OCI-M2 (cell line): ENCODE results near the gene RAX2.

Experiments
- DNase-seq: peaks from one replicate; lab custom pipeline; 2025; ENCODE audit not compliant: unreplicated experiment; lab: John Stamatoyannopoulos, UW

RAX2 gene

GRCh38 chr19:3733549-3734309, 38.3 kb downstream of the RAX2 start:
- DNase-seq = no peak

DNA sequence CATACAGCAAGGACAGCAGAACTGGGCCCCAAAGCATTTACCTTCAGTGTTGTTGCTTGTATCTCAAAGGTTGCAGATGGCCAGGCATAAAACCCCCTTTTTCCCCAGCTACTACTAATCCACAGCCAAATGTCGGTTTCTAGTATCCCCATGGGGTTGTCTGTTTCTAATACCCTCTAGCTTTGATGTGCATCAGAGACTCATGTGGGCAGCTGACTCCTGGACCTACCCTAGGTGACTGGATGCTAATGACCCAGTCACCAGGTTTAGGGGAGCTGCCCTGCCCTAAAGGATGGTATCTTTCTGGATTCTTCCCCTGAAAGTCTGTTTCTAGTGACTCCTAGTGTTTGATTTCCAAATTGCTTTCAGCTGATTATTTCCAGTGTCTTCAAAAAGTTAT, 39.9 kb downstream of the RAX2 start:
- DNase-seq = no peak

- DNase-seq = no peak
Observed at GRCh38 chr19:3730457-3730958, 41.5 kb downstream of the RAX2 start.

- DNase-seq = no peak
Observed at GRCh38 chr19:3725640-3726310, 46.3 kb downstream of the RAX2 start.

- no peak for DNase-seq
Observed at GRCh38 chr19:3725121-3725520, 46.9 kb downstream of the RAX2 start.

DNA sequence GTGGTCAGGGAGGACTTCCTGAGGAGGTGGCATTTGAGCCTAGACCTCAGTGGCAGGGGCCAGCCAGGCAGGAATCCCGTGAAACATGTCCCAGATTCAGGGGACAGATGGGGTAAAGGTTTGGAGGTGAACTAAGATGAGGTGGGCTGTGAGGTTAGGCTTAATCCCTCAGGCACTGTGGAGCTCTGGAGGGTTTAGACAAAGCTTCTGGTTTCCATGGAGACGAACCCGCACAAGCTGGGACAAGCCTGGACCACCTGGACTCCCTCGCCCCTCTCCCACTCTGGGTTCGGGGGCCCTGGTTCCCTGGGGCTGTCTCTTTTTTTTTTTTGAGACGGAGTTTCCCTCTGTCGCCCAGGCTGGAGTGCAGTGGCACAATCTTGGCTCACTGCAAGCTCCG, 48.1 kb downstream of the RAX2 start:
- no peak for DNase-seq

DNA sequence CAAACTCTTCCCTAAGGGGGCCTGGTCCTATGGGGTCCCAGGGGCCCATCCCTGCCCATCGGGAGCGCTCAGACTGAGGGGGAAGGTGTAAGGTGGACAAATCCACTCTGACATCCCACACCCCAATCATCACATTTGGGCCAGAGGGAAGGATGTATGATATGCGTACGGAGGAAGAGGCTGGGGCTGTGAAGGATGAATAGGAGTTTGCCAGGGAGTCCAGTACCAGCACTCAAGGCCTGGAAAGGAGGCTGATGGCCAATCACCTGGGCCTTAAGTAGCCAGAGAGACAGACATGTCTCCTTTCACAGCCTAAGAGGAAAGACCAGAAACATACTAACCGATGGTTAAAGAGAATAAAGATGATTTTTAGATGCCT, 48.9 kb downstream of the RAX2 start:
- DNase-seq = no peak

GRCh38 chr19:3722443-3723109, 49.5 kb downstream of the RAX2 start:
- no peak for DNase-seq

DNA sequence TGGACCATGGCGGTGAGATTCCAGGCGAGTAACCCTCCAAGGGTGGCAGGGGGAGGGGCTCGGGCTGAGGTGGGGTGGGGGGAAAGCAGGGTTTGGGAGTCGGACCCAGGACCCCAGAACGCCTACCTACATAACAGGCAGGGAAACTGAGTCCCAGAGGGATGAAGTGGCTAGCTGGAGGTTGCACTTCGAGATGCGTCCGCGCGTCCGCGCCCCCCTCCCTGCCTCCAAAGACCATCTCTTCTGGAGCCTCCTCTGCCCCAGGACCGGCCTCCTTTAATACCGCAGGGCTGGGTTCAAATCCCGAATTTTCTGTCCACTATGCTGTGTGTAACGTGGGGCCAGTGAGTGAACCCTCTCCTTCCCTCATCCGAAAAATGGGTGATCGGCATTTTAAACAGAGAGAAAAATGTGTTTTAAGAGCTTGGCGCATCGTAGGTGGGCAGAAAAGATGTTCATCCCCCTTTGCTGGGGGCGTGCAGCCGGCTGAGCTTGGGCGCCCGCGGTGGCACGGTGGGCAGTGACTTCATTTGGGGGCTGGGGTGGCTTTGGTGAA, 50.1 kb downstream of the RAX2 start:
- no peak for DNase-seq

- no peak for DNase-seq
Observed at GRCh38 chr19:3721131-3721886, 50.7 kb downstream of the RAX2 start.

GRCh38 chr19:3720349-3720917, 51.6 kb downstream of the RAX2 start:
- DNase-seq = no peak

GRCh38 chr19:3719868-3720267, 52.2 kb downstream of the RAX2 start:
- DNase-seq = no peak
